Measurements from ENCODE around the gene IRS2.
A peak's percentile ranks its signal among the peaks of the same experiment; 100 is the strongest.
"Not testable (repeated sequence)": the region's sequence is repeated elsewhere in the genome, so short reads cannot be mapped to it uniquely, and the experiment has no call there.

The IRS2 gene

GRCh38 chr13:109786457-109787134, at the start of gene IRS2:
Gene IRS2 (minus strand): TSS chr13:109786583. CDS start chr13:109786053, 530 bp downstream.
- peak; percentile 76 for DNase-seq (ENCODE audit: low read depth)

GRCh38 chr13:109834973-109835720, 48.8 kb upstream of the IRS2 start:
- DNase-seq (ENCODE audit: low read depth) = no peak

GRCh38 chr13:109833940-109834339, 47.6 kb upstream of the IRS2 start:
- no peak for DNase-seq (ENCODE audit: low read depth)

- no peak for DNase-seq (ENCODE audit: low read depth)
Observed at GRCh38 chr13:109833071-109833470, 46.7 kb upstream of the IRS2 start.

GRCh38 chr13:109828591-109829316, 42.4 kb upstream of the IRS2 start:
- DNase-seq (ENCODE audit: low read depth) = not testable (repeated sequence)

GRCh38 chr13:109823201-109823600, 36.8 kb upstream of the IRS2 start:
- DNase-seq (ENCODE audit: low read depth) = not testable (repeated sequence)

GRCh38 chr13:109821103-109821502, 34.7 kb upstream of the IRS2 start:
- no peak for DNase-seq (ENCODE audit: low read depth)

GRCh38 chr13:109819874-109820273, 33.5 kb upstream of the IRS2 start:
- no peak for DNase-seq (ENCODE audit: low read depth)

- no peak for DNase-seq (ENCODE audit: low read depth)
Observed at GRCh38 chr13:109818886-109819285, 32.5 kb upstream of the IRS2 start.

- DNase-seq (ENCODE audit: low read depth) = no peak
Observed at GRCh38 chr13:109817591-109818535, 31.5 kb upstream of the IRS2 start.

GRCh38 chr13:109816808-109817203, 30.4 kb upstream of the IRS2 start:
- no peak for DNase-seq (ENCODE audit: low read depth)

GRCh38 chr13:109816112-109816807, 29.9 kb upstream of the IRS2 start:
- DNase-seq (ENCODE audit: low read depth) = no peak

- no peak for DNase-seq (ENCODE audit: low read depth)
Observed at GRCh38 chr13:109815651-109816050, 29.3 kb upstream of the IRS2 start.

- DNase-seq (ENCODE audit: low read depth) = no peak
Observed at GRCh38 chr13:109813663-109814062, 27.3 kb upstream of the IRS2 start.

GRCh38 chr13:109812382-109812781, 26.0 kb upstream of the IRS2 start:
- DNase-seq (ENCODE audit: low read depth) = no peak

GRCh38 chr13:109810761-109811510, 24.6 kb upstream of the IRS2 start:
- no peak for DNase-seq (ENCODE audit: low read depth)

GRCh38 chr13:109809216-109809932, 23.0 kb upstream of the IRS2 start:
- no peak for DNase-seq (ENCODE audit: low read depth)

GRCh38 chr13:109807345-109807744, 21.0 kb upstream of the IRS2 start:
- DNase-seq (ENCODE audit: low read depth) = no peak

- no peak for DNase-seq (ENCODE audit: low read depth)
Observed at GRCh38 chr13:109804654-109805053, 18.3 kb upstream of the IRS2 start.

- DNase-seq (ENCODE audit: low read depth) = no peak
Observed at GRCh38 chr13:109803825-109804224, 17.4 kb upstream of the IRS2 start.

Measured in GM04504 (cell line).